Activated CD8-positive, alpha-beta T cell treated with anti-CD3 and anti-CD28 coated beads, Interleukin-2, amount 10 ng/mL, durations not matched to agents 7 days and 5 days (primary cell): ENCODE data around the gene ICA1. TPM values are rescaled to one million over a fixed set of nuclear protein-coding genes. Genes with fewer than 3 reads are reported as not detected.
"Not testable (repeated sequence)": the region's sequence is repeated elsewhere in the genome, so short reads cannot be mapped to it uniquely, and the experiment has no call there.

Source experiments
- ATAC-seq: fragments of 150-1000 bp; cut with Tn5 transposase; one replicate; pipeline ENCODE4 v1.10.0; 2021; ENCODE audit warnings: moderate library complexity
- CTCF ChIA-PET: fragments of 350-600 bp; sonication (Branson Sonifier 250); formaldehyde crosslinking; loops from one replicate; lab custom pipeline; 2021; ENCODE audit warnings: antibody characterized with exemption; lab: Charles Lee
- POLR2A ChIA-PET: fragments of 350-600 bp; sonication (Branson Sonifier 250); formaldehyde crosslinking; loops from one replicate; lab custom pipeline; 2021; ENCODE audit warnings: antibody characterized with exemption; lab: Charles Lee
- DNase-seq: peaks from one replicate; pipeline ENCODE4 v3.0.0-alpha.2; 2020
- H3K27ac Mint-ChIP-seq: one replicate; pipeline ENCODE4 v1.8.0; 2021; ENCODE audit warnings: mild to moderate bottlenecking, mixed read lengths
- H3K27me3 Mint-ChIP-seq: one replicate; pipeline ENCODE4 v1.8.0; 2021; ENCODE audit warnings: low read depth, mixed read lengths
- H3K36me3 Mint-ChIP-seq: one replicate; pipeline ENCODE4 v1.8.0; 2021; ENCODE audit warnings: low read depth, mixed read lengths
- H3K4me1 Mint-ChIP-seq: one replicate; pipeline ENCODE4 v1.8.0; 2021; ENCODE audit warnings: low read depth, mixed read lengths
- H3K4me3 Mint-ChIP-seq: one replicate; pipeline ENCODE4 v1.8.0; 2021; ENCODE audit warnings: mild to moderate bottlenecking, mixed read lengths
- H3K9me3 Mint-ChIP-seq: one replicate; pipeline ENCODE4 v1.8.0; 2022; ENCODE audit warnings: mixed read lengths; ENCODE audit not compliant: insufficient read depth
- total RNA-seq, 2 experiments: library from RNA; stranded (reverse); gene quantifications; one replicate each; pipeline ENCODE4 v1.2.3, GENCODE V29; 2021

The ICA1 gene
- 1 to 10 TPM in 1 of 2 experiments, under 1 TPM in 1; 0.76 to 1.8 TPM for total RNA-seq

DNA sequence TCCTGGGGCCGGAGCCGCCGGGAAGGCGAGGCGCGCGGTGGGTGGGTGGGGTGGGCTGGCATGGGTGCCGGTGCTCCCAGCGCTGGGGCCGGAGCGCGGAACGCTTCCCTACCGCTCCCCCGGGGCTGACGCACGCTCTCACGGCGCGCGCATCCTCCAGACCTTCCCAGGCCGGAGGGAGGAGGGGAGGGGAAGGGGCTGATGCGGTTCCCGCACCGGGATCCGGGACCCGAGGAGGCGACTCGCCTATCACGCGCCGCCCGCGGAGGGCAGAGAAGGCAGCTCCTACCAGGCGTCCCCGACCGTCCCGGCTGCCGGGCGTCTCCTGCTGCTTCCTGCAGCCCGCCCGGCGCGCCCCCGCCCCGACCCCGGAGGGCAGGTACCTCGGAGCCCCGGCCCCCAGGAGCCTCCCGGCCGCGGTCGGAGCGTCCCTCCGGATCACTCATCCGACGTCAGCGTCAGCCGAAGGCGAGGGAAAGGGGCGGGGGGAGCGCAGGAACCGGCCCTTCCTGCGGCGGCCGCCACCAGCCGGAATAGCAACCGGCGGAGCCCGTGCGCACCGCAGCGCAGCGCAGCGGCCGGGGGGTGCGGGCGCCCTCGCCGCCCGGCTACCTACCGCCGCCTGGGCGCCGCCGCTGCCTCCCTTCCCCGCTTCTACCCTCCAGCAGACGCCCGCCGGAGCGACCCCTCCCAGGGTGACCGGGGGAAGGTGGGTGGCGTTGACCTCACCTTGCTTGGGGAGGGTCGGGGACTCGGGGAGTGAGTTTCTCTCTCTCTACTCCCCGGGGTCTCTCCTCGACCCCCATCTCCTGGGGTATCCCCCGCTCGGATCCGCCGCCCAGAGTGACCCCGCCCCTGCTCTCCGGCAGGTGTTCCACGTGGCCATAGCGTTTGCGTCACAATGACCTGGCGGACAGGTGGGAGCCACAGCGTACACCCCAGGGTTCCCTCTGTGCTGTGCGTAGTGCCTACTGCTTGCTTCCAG, at the start of gene ICA1:
TSS of gene ICA1 (minus strand) at position 457 of the 985 bp plus-strand sequence. CDS start 26,241 bp downstream, outside the sequence.
- peaks cover 50% of the 10 kb centered on the region for H3K27me3 Mint-ChIP-seq
- CTCF ChIA-PET: interaction anchor here (1.6 kb wide), 1 partner anchor 34 kb away, joined by 3 read pairs; no protein-coding TSS in a partner anchor
- POLR2A ChIA-PET: interaction anchor here (0.7 kb wide), 1 partner anchor 89 kb away, joined by 3 read pairs; no protein-coding TSS in a partner anchor
- peak within 1 kb of the TSS; percentile 70 for H3K4me3 Mint-ChIP-seq
- peak; percentile 26 for DNase-seq
- ATAC-seq: peak; percentile 77
- H3K4me1 Mint-ChIP-seq: peaks cover 6% of the 10 kb centered on the region
- H3K36me3 Mint-ChIP-seq: no peaks in the 10 kb centered on the region
- H3K9me3 Mint-ChIP-seq: no peaks in the 10 kb centered on the region
- H3K27ac Mint-ChIP-seq: no peak within 1 kb of the TSS

DNA sequence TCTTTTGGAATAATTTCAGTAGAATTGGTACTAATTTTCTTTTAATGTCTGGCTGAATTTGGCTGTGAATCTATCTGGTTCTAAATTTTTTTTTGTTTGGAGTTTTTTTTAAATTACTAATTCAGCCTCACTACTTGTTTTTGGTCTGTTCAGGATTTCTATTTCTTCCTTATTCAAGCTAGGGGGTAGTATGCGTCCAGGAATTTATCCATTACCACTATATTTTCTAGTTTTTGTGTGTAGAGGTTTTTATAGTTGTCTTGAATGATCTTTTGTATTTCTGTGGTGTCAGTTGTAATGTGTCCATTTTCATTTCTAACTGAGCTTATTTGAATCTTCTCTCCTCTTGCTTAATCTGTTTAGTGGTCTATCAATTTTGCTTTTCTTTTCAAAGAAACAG, 48.9 kb upstream of the ICA1 start:
- ATAC-seq (no peak), DNase-seq (no peak)
- Mint-ChIP-seq H3K27me3 (peaks cover 16% of the 10 kb centered on the region), H3K9me3 (no peaks in the 10 kb centered on the region), H3K27ac (no peak overlapping the region), H3K4me3 (no peak overlapping the region), H3K36me3 (no peaks in the 10 kb centered on the region), H3K4me1 (no peaks in the 10 kb centered on the region)
- ChIA-PET POLR2A (no interaction called here), CTCF (interaction anchor here (1.7 kb wide), 1 partner anchor 15 kb away, joined by 4 read pairs; no protein-coding TSS in a partner anchor)

DNA sequence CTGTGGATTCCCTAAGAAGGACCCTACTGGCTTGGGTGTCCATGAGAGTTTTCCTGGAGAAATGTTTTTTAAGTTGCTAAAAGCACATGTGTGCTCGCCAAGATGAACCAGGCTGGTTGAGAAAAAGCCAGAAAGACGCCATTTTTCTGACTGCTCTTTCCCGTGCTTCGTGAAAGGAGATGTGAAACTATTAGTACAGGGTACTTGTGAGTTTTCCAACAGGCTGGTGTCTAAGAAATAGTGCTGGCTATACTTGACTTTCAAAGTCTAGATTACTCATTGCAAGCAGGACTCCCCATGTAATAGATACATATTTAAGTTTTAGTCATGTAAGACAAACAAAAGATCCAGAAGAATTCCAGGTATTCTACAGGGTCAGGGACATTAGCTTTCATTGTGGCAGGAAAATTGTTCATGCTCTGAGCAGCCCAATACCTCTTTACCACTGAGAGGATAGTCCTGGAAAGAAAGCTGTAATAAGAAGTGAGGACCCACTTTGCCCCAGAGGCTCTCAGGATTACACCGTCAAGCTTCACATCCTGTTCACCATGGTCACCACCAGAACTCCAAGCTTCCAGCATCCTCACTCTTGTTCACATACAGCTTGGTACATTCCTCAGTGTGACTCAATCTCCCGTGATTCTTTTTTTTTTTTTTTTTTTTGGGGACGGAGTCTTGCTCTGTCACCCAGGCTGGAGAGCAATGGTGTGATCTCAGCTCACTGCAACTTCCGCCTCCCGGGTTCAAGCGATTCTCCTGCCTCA, 43.8 kb upstream of the ICA1 start:
- H3K4me3 Mint-ChIP-seq: no peak overlapping the region
- CTCF ChIA-PET: interaction anchor here (2.1 kb wide), 1 partner anchor 10 kb away, joined by 7 read pairs; no protein-coding TSS in a partner anchor
- POLR2A ChIA-PET: no interaction called here

DNA sequence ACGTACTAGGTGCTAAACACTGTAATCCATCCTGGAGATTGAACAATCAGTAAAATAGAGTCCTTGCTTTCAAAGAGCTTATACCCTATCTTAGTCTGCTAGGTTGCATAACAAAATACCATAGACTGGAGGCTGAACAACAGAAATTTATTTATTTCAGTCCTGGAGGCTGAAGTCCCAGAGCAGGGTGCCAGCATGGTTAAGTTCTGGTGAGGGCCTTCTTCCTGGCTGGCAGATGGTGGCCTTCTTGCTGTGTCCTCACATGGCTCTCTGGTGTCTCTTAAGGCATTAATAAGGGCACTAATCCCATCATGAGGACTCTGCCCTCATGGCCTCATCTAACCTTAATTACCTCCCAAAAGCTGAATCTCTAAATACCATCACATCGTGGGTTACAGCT, 43.1 kb upstream of the ICA1 start:
- Mint-ChIP-seq H3K9me3 (no peaks in the 10 kb centered on the region), H3K36me3 (no peaks in the 10 kb centered on the region), H3K27ac (no peak overlapping the region), H3K4me1 (no peaks in the 10 kb centered on the region), H3K27me3 (no peaks in the 10 kb centered on the region), H3K4me3 (no peak overlapping the region)
- ATAC-seq: no peak
- DNase-seq: no peak
- CTCF ChIA-PET: interaction anchor here (2.1 kb wide), 1 partner anchor 9 kb away, joined by 7 read pairs; no protein-coding TSS in a partner anchor
- POLR2A ChIA-PET: no interaction called here

More for the DNA sequence above, 43.8 kb upstream of the ICA1 start:
- DNase-seq: no peak
- Mint-ChIP-seq H3K27ac (no peak overlapping the region), H3K27me3 (no peaks in the 10 kb centered on the region), H3K9me3 (no peaks in the 10 kb centered on the region), H3K36me3 (no peaks in the 10 kb centered on the region), H3K4me1 (no peaks in the 10 kb centered on the region)
- no peak for ATAC-seq

DNA sequence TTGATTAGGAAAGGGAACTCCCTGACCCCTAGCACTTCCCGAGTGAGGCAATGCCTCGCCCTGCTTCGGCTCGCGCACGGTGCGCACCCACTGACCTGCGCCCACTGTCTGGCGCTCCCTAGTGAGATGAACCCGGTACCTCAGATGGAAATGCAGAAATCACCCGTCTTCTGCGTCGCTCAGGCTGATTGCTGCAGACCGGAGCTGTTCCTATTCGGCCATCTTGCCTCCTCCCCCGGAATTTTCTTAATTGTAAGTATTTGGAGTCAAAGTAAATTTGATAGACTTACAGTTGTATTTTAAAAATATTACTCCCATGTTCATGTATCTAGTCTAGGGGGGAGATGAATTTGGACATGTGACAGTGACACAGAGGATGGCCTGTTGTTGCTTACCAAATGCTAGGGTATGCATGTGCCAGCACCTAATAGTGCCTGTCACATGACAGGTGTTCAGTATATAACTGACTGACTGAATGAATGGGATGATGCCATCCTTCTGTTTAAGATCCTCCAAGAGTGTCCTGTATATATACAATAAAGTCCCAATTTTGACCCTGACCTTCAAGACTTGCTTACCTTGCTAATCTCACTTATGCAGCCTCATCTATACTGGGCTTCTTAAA, 42.0 kb upstream of the ICA1 start:
- ChIA-PET CTCF (no interaction called here), POLR2A (no interaction called here)
- ATAC-seq (no peak), DNase-seq (no peak)
- H3K27ac Mint-ChIP-seq: no peak overlapping the region
- no peaks in the 10 kb centered on the region for H3K9me3 Mint-ChIP-seq
- H3K4me3 Mint-ChIP-seq: no peak overlapping the region
- H3K36me3 Mint-ChIP-seq: no peaks in the 10 kb centered on the region
- H3K27me3 Mint-ChIP-seq: no peaks in the 10 kb centered on the region
- H3K4me1 Mint-ChIP-seq: no peaks in the 10 kb centered on the region

DNA sequence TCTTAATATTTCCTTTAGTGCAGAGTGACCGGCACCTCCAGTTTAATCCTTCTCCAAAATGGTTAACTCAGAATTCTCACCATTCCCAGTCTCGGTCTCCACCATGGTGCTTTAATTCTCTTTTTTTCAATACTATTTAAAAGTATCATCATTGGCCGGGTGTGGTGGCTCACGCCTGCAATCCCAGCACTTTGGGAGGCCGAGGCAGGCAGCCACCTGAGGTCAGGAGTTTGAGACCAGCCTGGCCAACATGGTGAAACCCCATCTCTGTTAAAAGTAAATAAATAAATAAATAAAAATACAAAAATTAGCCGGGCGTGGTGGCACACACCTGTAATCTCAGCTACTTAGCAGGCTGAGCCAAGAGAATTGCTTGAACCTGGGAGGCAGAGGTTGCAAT, 35.1 kb upstream of the ICA1 start:
- POLR2A ChIA-PET, ATAC-seq: not testable (repeated sequence)

DNA sequence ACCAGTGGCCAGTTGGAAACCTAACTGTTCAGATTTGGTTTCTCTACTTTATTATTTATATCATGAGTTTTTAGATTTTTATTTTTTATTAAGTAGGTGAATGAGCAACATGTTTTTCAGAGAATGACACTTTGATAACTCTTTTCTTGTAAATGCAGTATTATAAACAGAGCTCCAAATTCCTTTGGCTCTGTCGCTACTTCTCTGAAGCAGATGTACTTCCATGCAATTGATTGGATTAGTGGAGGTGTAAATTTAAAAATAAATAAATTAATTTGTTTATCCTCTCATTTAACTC, 34.3 kb upstream of the ICA1 start:
- CTCF ChIA-PET: interaction anchor here (0.5 to 2.7 kb wide), 29 partner anchors 9 to 1193 kb away, joined by 3 to 20 read pairs (median 3); partner anchors contain the start of gene UMAD1
- DNase-seq (no peak), ATAC-seq (no peak)
- Mint-ChIP-seq H3K9me3 (no peaks in the 10 kb centered on the region), H3K27ac (no peak overlapping the region), H3K36me3 (no peaks in the 10 kb centered on the region), H3K27me3 (peaks cover 10% of the 10 kb centered on the region), H3K4me1 (peaks cover 2% of the 10 kb centered on the region), H3K4me3 (no peak overlapping the region)
- POLR2A ChIA-PET: no interaction called here

More for the DNA sequence above, 35.1 kb upstream of the ICA1 start:
- CTCF ChIA-PET: interaction anchor here (0.8 to 2.7 kb wide), 12 partner anchors 10 to 1194 kb away, joined by 3 to 20 read pairs (median 4); no protein-coding TSS in a partner anchor
- not testable (repeated sequence) for H3K9me3 Mint-ChIP-seq, H3K27ac Mint-ChIP-seq, DNase-seq, H3K27me3 Mint-ChIP-seq, H3K4me1 Mint-ChIP-seq, H3K4me3 Mint-ChIP-seq, H3K36me3 Mint-ChIP-seq

DNA sequence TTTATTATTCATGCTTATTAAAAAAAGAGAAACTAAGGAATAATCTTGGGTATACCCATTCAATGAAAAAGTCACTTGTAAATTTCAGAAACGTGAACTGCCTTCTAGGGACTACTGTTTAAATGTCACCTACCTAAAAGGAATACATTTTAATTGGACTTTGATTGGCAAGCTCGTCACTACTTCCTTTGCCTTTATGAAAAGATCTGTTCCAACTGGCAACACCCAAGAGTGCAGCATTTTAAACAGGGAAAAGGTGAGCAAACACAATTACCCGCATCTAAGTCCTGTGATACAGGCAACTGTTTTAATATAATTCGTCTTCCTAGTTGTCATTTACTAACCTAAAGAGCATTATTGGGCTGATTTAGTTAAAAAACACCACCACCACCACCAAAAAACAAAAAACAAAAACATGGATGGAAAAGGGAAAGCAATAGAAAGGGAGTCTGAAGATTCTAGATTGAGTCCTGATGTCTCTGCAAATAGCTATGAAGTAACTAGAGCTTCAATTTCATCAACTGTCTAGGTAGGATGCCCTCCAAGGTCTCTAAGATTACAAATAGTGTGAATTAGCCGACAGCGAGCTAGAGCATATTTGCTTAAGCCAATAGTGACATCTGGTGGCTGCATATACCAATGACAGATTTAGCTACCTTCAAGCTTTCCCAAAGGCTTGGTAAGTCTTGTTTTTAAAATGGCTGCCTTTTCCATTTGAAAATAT, 33.8 kb upstream of the ICA1 start:
- CTCF ChIA-PET: interaction anchor here (0.5 to 2.7 kb wide), 34 partner anchors 10 to 1199 kb away, joined by 3 to 20 read pairs (median 3); partner anchors contain the start of gene UMAD1
- Mint-ChIP-seq H3K27me3 (peaks cover 10% of the 10 kb centered on the region), H3K36me3 (no peaks in the 10 kb centered on the region), H3K9me3 (no peaks in the 10 kb centered on the region), H3K4me1 (peaks cover 2% of the 10 kb centered on the region), H3K27ac (no peak overlapping the region), H3K4me3 (no peak overlapping the region)
- POLR2A ChIA-PET: no interaction called here
- DNase-seq (peak; percentile 56), ATAC-seq (peak; percentile 76)

DNA sequence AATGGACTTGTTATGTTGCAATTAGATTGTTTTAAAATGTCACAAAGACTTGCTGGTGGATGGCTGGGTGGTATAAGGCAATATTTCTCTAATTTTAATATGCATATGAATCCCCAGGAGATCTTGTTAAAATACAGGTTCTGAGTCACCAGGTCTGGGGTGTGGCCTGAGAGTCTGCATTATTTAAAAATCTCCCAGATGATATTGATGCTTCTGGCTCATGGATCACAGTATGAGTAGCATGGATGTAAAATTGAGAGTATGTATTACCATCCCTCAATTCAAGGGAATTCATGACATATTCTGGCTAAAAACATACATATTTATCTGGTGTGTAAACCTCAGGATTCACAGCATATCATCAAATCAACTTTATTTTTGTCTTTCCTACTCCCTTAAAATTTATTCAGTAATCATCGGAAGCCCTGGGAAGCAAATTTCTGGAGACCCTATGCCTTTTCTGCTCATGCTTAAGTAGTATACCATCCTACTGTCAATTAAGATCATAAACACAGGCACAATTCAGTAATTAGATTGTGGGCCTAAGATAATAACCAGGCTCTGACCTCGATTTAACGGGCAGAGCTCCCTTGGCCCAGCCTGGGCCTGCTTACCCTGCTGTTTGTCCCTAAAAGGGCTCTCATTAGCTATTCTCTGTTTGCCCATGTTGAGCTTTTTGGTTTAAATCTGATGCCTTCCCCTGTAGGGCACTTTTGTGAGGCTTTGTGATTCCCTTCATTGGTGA, 29.6 kb upstream of the ICA1 start:
- DNase-seq (no peak), ATAC-seq (no peak)
- Mint-ChIP-seq H3K4me1 (peaks cover 2% of the 10 kb centered on the region), H3K9me3 (no peaks in the 10 kb centered on the region), H3K4me3 (no peak overlapping the region), H3K27me3 (peaks cover 22% of the 10 kb centered on the region), H3K27ac (no peak overlapping the region), H3K36me3 (no peaks in the 10 kb centered on the region)
- ChIA-PET CTCF (no interaction called here), POLR2A (no interaction called here)

DNA sequence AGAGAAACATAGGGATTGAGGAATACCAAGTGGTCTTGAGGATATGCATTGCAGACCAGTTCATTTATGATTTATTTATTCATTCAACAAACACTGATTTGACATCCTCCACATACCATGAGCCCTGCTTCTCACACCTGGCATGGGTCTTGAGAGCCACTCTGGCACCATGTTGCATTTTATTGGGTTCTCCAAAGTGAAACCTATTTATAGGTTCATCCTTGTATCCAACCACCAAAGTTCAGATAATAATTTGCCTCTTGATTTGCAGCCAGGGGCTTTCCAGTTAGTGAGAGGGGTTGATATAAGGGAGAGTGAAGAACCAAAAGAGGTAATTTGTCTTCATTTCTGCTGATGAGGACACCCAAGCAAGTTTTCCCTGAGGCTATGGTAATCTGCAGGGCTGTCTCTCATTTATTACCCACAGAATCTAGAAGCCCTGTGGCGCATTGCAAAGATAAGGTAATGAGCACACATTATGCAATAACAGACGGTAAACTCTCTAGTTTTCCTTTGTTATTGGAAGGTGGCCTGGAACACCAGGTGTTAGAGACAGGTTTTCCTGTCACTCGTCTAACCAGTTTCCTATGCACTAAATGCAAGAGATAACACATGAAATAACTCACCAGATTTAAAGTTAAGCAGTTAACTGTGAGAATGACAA, 28.8 kb upstream of the ICA1 start:
- CTCF ChIA-PET: no interaction called here
- Mint-ChIP-seq H3K36me3 (no peaks in the 10 kb centered on the region), H3K9me3 (no peaks in the 10 kb centered on the region), H3K4me1 (peaks cover under 1% of the 10 kb centered on the region), H3K27ac (no peak overlapping the region), H3K4me3 (no peak overlapping the region), H3K27me3 (peaks cover 20% of the 10 kb centered on the region)
- POLR2A ChIA-PET: no interaction called here
- ATAC-seq (no peak), DNase-seq (no peak)
